K562 (cell line): Measurements from ENCODE around the gene PIP5K1B. TPM values are rescaled to one million over a fixed set of nuclear protein-coding genes. Genes with fewer than 3 reads are reported as not detected.

ENCODE experiments used
- ATAC-seq: fragments of 200-7000 bp; cut with Tn5 transposase; 3 replicates; pipeline ENCODE4 v1.9.1; 2020; ENCODE audit warnings: moderate library complexity
- BruUV-seq: library from RNA; stranded (reverse); fragments of 400-500 nt; replicated peaks from 2 replicates; lab custom pipeline; 2021; lab: Mats Ljungman, UMichigan
- CTCF ChIA-PET: fragments of 300-600 bp; formaldehyde crosslinking; extraction: SDS; loops from one replicate; lab custom pipeline; 2021; ENCODE audit warnings: low intra/inter-chr PET ratio; lab: Yijun Ruan, JAX
- POLR2A ChIA-PET: fragments of 300-600, 350-650 bp; sonication (Branson Sonifier 250); formaldehyde crosslinking; extraction: SDS; loops from one replicate; lab custom pipeline; 2021; ENCODE audit warnings: antibody characterized with exemption, inconsistent platforms; lab: Yijun Ruan, JAX
- DNase-seq, 4 experiments: peaks; one replicate each; pipeline versions ENCODE4 v3.0.0 to v3.0.0-alpha.2; 2011 to 2018; ENCODE audit warnings: low spot score in 3 of 4, mixed read lengths in 3 of 4; ENCODE audit errors: extremely low read depth in 1 of 4
- FAIRE-seq: peaks from 2 replicates; lab custom pipeline; 2011; peaks lifted over from hg19 to GRCh38; lab: Jason Lieb, UNC
- H2AFZ ChIP-seq: 2 replicates; pipeline ENCODE4 v1.6.0; 2011; ENCODE audit warnings: low read depth, low read length, control low read depth, inconsistent platforms
- H3K27ac ChIP-seq: fragments of 200-600 bp; 3 replicates; pipeline ENCODE4 v1.8.0; 2011; ENCODE audit warnings: low read depth, mild to moderate bottlenecking, control low read depth, inconsistent platforms, low read length, moderate library complexity, mixed read lengths; ENCODE audit errors: extremely low read depth
- H3K27me3 ChIP-seq, 2 experiments: fragments of 300-600 bp in 1 of 2; 2 replicates in 1 of 2; 3 replicates in 1 of 2; pipeline versions ENCODE4 v1.6.0 to v1.8.0; 2011; ENCODE audit warnings: inconsistent platforms in 2 of 2, low read length in 2 of 2, mild to moderate bottlenecking in 1 of 2, mixed read lengths in 1 of 2, moderate library complexity in 1 of 2; ENCODE audit not compliant: control insufficient read depth in 2 of 2, insufficient read depth in 2 of 2
- H3K36me3 ChIP-seq: fragments of 300-600 bp; 3 replicates; pipeline ENCODE4 v1.8.0; 2011; ENCODE audit warnings: mild to moderate bottlenecking, low read length, inconsistent platforms; ENCODE audit not compliant: control insufficient read depth, insufficient read depth
- H3K4me1 ChIP-seq, 2 experiments: fragments of 200-600 bp in 1 of 2; replicated peaks in 1 of 2; 2 replicates in 1 of 2; 3 replicates in 1 of 2; pipeline versions ENCODE4 v1.5.1 to v1.8.0; 2011; ENCODE audit warnings: inconsistent platforms in 2 of 2, low read length in 2 of 2, mild to moderate bottlenecking in 1 of 2, mixed read lengths in 1 of 2, moderate library complexity in 1 of 2; ENCODE audit not compliant: control insufficient read depth in 2 of 2, insufficient read depth in 2 of 2
- H3K4me2 ChIP-seq: 2 replicates; pipeline ENCODE4 v1.6.1; 2011; ENCODE audit warnings: low read length, control low read depth, inconsistent platforms, mixed read lengths; ENCODE audit not compliant: insufficient read depth
- H3K4me3 ChIP-seq: fragments of 200-600 bp; sonication (generic), shearing (Covaris generic); 2 replicates; pipeline ENCODE4 v1.5.1; 2016; ENCODE audit warnings: control low read depth, inconsistent platforms
- H3K79me2 ChIP-seq: fragments of 200-600 bp; 3 replicates; pipeline ENCODE4 v1.8.0; 2011; ENCODE audit warnings: low read length, inconsistent platforms; ENCODE audit not compliant: control insufficient read depth, insufficient read depth
- H3K9ac ChIP-seq, 2 experiments: 2 replicates each; pipeline versions ENCODE4 v1.6.0 to v1.6.1; 2011; ENCODE audit warnings: low read depth in 2 of 2, low read length in 2 of 2, control low read depth in 1 of 2, inconsistent platforms in 1 of 2, mild to moderate bottlenecking in 1 of 2, mixed read lengths in 1 of 2; ENCODE audit not compliant: insufficient read depth in 1 of 2
- H3K9me1 ChIP-seq: one replicate; pipeline ENCODE4 v1.6.0; 2011; ENCODE audit warnings: inconsistent platforms, mild to moderate bottlenecking, low read length, moderate library complexity; ENCODE audit not compliant: control insufficient read depth, insufficient read depth
- H3K9me3 ChIP-seq: replicated peaks from 2 replicates; pipeline ENCODE4 v1.5.1; 2011; ENCODE audit warnings: low read depth, low read length, inconsistent platforms; ENCODE audit not compliant: control insufficient read depth, insufficient read depth
- H4K20me1 ChIP-seq: replicated peaks from 2 replicates; pipeline ENCODE4 v1.6.1; 2011; ENCODE audit warnings: low read length, inconsistent platforms, mixed read lengths; ENCODE audit not compliant: control insufficient read depth, insufficient read depth
- ATF2 ChIP-seq: sonication (generic); formaldehyde crosslinking; IDR thresholded peaks from 2 replicates; pipeline ENCODE4 v1.8.1; 2022; ENCODE audit warnings: missing genetic modification reagents
- CBX8 ChIP-seq: fragments of 200-600 bp; sonication (generic); IDR thresholded peaks from 2 replicates; pipeline ENCODE4 v1.6.1; 2012; ENCODE audit warnings: borderline replicate concordance, mixed run types, low read depth, mild to moderate bottlenecking, moderate library complexity, mixed read lengths, low read length, control low read depth, inconsistent platforms; ENCODE audit not compliant: poor library complexity, severe bottlenecking; ENCODE audit errors: extremely low read depth
- E4F1 ChIP-seq: fragments of 250-450 bp; sonication (Bioruptor Pico); IDR thresholded peaks from 2 replicates; pipeline ENCODE4 v1.5.0; 2021; ENCODE audit warnings: mild to moderate bottlenecking, borderline replicate concordance
- FOXO4 ChIP-seq: fragments of 450-650 bp; formaldehyde crosslinking; IDR thresholded peaks from 2 replicates; pipeline ENCODE4 v1.4.0; 2020; ENCODE audit warnings: mild to moderate bottlenecking, moderate library complexity
- HDAC1 ChIP-seq, 2 experiments: fragments of 450-650 bp; IDR thresholded peaks; 2 replicates each; pipeline ENCODE4 v1.6.1; 2016 to 2017; ENCODE audit warnings: inconsistent platforms in 1 of 2, mild to moderate bottlenecking in 1 of 2, moderate library complexity in 1 of 2
- NCOA6 ChIP-seq: fragments of 450-650 bp; IDR thresholded peaks from 2 replicates; pipeline ENCODE4 v1.6.1; 2017; ENCODE audit warnings: mild to moderate bottlenecking
- ZNF197 ChIP-seq: fragments of 200-800 bp; sonication (Bioruptor generic); IDR thresholded peaks from 2 replicates; pipeline ENCODE4 v1.6.1; 2016; ENCODE audit warnings: low read depth, missing genetic modification characterization, missing compliant biosample characterization
- WGBS: fragments of 100-300 bp; shearing (Covaris generic); methylation state at CpG from one replicate; pipeline ENCODE4 v1.1.6; 2016; ENCODE audit warnings: low coverage, mixed read lengths; ENCODE audit not compliant: insufficient coverage; ENCODE audit errors: missing lambda C conversion rate; 5-methylcytosine and 5-hydroxymethylcytosine counted together
- in situ Hi-C: fragments of 300-500 bp; cut with MboI; formaldehyde crosslinking; loops from 4 replicates; pipeline ENCODE4 v1.15.0; 2018; ENCODE audit warnings: inconsistent platforms, mixed read lengths
- intact Hi-C: fragments of 100-400 bp; cut with micrococcal nuclease; formaldehyde crosslinking; loops from 2 replicates; pipeline ENCODE4 v1.14.2; 2022
- polyA plus RNA-seq, 8 experiments: library from polyadenylated mRNA; depleted of rRNA in 4 of 8; stranded (reverse) in 5 of 8; unstranded in 3 of 8; fragments of >200 nt; fragmentation: Nextera tagmentation in 2 of 8; fragmentation: Illumina TruSeq in 1 of 8; extraction: Ambion mirVana in 2 of 8; extraction: Trizol in 1 of 8; gene quantifications; 2 replicates each; pipeline versions ENCODE4 v1.2.1 to v1.2.3, GENCODE V29; 2011 to 2014; ENCODE audit warnings: inconsistent platforms in 1 of 8, missing spikeins in 1 of 8
- total RNA-seq, 7 experiments: library from RNA; depleted of rRNA in 6 of 7; stranded (reverse); fragments of >200 nt in 6 of 7; fragmentation: Illumina TruSeq in 2 of 7; extraction: Trizol in 2 of 7; gene quantifications; 2 replicates each; pipeline versions ENCODE4 v1.2.1 to v1.2.3, GENCODE V29; 2011 to 2021; ENCODE audit warnings: low replicate concordance in 1 of 7

PIP5K1B gene
- total and polyA plus RNA-seq, 9 of the 15 experiments (the other 6 are each of a cell fraction or from before 2014, with no cell fraction given) = 3.1 to 12.9 (median 7.4) TPM

GRCh38 chr9:68763104-68763503 lies 58.1 kb downstream of the PIP5K1B start:
- in situ Hi-C loops (no loop called here), intact Hi-C loops (no loop called here)
- TF ChIP-seq ZNF197 (CRISPR knock-in tag) = no peak
- no peak for TF ChIP-seq NCOA6
- no peak for TF ChIP-seq ATF2 (CRISPR knock-in tag)
- TF ChIP-seq HDAC1 (IDR thresholded peaks at IDR 0.05) = no peak
- TF ChIP-seq E4F1 (CRISPR knock-in tag) = no peak
- TF ChIP-seq FOXO4 = no peak
- TF ChIP-seq CBX8 = no peak
- Histone ChIP-seq H3K27ac (no peak overlapping the region), H3K9ac (no peak overlapping the region), H2AFZ (no peak overlapping the region), H3K36me3 (no peaks in the 10 kb centered on the region), H3K4me2 (no peak overlapping the region), H3K9me3 (no peaks in the 10 kb centered on the region), H3K4me1 (peaks cover 0 to 7% of the 10 kb centered on the region in 2 experiments; a peak in 2 of 5 replicates), H4K20me1 (no peaks in the 10 kb centered on the region), H3K79me2 (peaks cover 8% of the 10 kb centered on the region; the same call in 1 of the 3 replicates), H3K4me3 (no peak overlapping the region), H3K9me1 (no peaks in the 10 kb centered on the region), H3K27me3 (no peaks in the 10 kb centered on the region)
- no peak for DNase-seq
- 61% methylated on average over 3 of the region's 3 CpGs for WGBS
- no peak for FAIRE-seq
- no peak for ATAC-seq
- no TSS peak for BruUV-seq
- POLR2A ChIA-PET = interaction anchor here (1.2 kb wide), 1 partner anchor 9 kb away, joined by 3 read pairs; no protein-coding TSS in a partner anchor
- CTCF ChIA-PET = no interaction called here
